ENCODE results near the gene TUBGCP6.
A peak's percentile ranks its signal among the peaks of the same experiment; 100 is the strongest.

The TUBGCP6 gene

DNA sequence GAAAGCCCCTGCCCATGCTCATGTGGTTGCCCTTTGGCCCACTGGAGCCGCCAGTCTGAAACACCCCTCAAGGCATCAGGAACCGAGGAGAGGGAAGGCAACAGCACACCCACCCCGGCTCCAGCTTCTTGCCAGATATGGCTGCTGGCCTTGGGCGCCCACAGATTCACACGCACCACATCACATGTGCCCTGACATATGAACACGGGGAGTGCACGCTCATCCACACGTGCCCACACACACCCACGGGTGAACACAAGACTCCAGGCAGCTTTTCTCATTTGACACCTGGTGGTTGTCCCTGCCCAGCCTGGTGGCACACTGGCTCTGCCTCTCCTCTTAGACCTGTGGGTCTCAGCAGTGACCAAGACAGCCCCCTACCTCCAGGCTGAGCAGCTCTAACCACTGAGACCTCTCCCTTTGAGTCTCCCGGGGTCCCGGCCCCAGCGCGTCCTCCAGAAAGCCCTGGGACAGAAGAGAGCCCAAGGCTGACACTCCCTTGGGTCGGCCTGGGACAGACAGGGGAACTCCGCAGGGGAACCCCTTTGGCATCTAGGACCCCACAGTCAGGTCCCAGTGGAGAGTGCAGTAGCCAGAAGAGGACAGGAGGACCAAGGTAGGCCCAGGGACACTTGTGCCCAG is 19.4 kb upstream of the TUBGCP6 start:
- no peak overlapping the region for H3K4me3 ChIP-seq (replicated peaks; ENCODE audit: low read depth, low read length)
- no peak for DNase-seq (ENCODE audit: extremely low read depth, low read depth)
- TF ChIP-seq CTCF (IDR thresholded peaks at IDR 0.05; ENCODE audit: low read depth, low read length, missing control alignments) = no peak

DNA sequence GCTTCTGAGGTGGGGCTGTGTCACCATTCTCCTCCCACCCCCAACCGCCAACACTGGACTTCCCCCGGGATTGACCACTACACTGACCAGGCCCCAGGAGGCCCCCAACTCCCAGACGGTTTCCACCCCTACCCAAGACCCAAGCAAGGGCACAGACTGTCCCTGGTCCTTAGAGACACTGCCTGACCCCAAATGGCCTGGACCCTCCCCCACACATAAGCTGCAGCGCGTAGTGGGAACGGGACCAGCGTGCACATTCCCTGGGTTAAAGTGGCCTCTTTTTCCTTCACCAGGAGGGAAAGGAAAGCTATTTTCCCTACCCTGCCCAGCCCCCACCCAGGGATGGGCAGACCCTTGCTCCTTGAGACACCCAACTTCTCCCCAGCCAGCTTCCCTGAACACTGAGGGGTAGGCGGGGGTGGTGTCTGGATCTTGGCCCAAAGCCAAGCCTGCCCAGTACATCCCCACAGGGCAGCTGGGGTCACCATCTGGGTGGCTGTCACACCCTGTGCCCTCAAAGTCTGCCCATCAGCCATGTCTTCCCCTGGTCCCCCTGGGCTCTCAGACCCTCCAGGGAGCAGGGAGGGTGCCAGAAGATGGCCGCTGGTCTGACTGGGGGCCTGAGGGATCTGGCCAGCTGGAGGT is 18.3 kb upstream of the TUBGCP6 start:
- no peak overlapping the region for H3K4me3 ChIP-seq (replicated peaks; ENCODE audit: low read depth, low read length)
- TF ChIP-seq CTCF (IDR thresholded peaks at IDR 0.05; ENCODE audit: low read depth, low read length, missing control alignments) = no peak
- no peak for DNase-seq (ENCODE audit: extremely low read depth, low read depth)

GRCh38 chr22:50262460-50262911 is 17.7 kb upstream of the TUBGCP6 start:
- DNase-seq (ENCODE audit: extremely low read depth, low read depth) = no peak
- TF ChIP-seq CTCF (IDR thresholded peaks at IDR 0.05; ENCODE audit: low read depth, low read length, missing control alignments) = no peak
- H3K4me3 ChIP-seq (replicated peaks; ENCODE audit: low read depth, low read length) = no peak overlapping the region

DNA sequence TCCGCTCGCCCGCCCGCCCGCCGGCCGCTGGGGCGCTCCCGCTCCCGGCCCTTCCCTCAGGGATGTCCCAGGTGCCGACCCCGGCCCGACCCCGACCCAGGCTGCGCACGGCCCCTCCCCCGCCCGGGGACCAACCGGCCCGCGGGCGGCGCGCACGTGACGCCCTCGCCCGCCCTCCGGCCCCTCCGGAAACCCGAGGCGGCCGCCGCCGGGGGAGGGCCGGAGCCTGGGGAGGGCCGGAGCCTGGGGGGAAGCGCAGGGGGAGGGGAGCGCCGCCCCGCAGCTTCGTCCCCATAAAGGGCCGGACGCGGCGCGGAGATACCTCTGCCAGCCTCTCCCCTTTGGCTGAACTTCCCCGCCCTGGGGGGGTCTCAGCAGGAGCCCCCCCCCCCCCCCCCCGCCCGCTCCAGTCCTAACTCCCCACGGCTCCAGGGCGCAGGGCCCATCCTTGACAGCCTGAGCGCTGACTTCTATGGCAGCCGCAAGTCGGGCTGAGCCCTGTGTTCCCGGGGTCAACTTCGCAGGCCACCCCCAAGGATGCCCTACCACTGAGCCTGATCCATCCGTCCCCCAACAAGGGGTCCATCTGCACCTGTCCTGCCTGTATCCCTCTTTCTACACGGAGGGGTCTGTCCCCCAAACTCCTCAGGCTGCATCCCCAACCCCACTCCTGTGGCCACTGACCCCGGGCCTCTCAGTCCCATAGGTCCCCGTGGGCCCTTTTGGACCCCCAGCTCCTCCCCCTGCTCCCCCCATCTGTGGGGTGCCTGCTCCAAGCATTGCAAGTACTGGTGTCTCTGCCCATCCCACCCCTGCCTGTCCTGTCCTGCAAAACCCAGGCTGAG is 17.0 kb upstream of the TUBGCP6 start, which contains the start of gene MAPK12:
Gene MAPK12 (minus strand): TSS at position 69 of the 845 bp plus-strand sequence. CDS start 174 bp downstream, outside the sequence.
- DNase-seq (ENCODE audit: extremely low read depth, low read depth) = no peak
- TF ChIP-seq CTCF (IDR thresholded peaks at IDR 0.05; ENCODE audit: low read depth, low read length, missing control alignments) = no peak
- peak within 1 kb of the TSS; percentile 62 for H3K4me3 ChIP-seq (replicated peaks; ENCODE audit: low read depth, low read length)

DNA sequence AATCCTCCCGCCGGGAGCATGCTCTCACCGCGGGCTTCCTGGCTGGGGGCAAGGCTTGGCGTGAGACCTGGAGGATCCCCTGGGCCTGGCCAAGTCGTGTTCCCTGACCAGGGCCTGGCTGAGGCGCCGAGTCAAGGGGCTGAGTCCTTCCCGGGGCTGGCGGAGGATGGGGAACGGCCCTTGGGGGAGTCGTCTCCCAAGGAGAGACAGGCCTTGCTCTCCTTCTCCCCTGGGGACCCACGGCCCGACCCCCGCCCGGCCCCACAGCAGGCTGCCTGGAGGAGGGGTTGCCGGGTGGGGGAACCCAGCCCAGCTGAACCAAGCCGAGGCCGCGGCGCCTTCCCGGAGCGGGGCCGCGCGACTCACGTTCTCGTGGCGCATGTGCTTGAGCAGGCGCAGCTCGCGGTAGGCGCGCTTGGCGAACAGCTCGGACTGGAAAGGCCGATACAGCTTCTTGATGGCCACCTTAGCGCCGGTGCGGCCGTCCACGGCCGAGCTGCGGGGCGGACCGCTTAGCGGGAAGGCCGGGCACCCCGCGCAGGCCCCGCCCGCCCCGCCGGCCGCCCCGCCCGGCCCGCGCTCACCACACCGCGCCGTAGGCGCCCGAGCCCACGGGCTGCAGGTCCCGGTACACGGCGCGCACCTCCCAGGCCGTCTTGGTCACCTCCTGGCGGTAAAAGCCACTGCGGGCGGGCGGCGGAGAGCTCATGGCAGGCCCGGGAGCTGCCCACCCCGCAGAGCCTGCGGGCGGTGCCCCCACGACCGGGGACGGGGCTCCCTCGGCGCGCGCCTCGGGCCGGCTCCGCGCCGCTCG is 16.2 kb upstream of the TUBGCP6 start:
- H3K4me3 ChIP-seq (replicated peaks; ENCODE audit: low read depth, low read length) = peak overlapping the region; percentile 62
- no peak for TF ChIP-seq CTCF (IDR thresholded peaks at IDR 0.05; ENCODE audit: low read depth, low read length, missing control alignments)
- DNase-seq (ENCODE audit: extremely low read depth, low read depth) = no peak

- H3K4me3 ChIP-seq (replicated peaks; ENCODE audit: low read depth, low read length) = peak overlapping the region; percentile 62
- no peak for TF ChIP-seq CTCF (IDR thresholded peaks at IDR 0.05; ENCODE audit: low read depth, low read length, missing control alignments)
- DNase-seq (ENCODE audit: extremely low read depth, low read depth) = no peak
Observed at GRCh38 chr22:50260434-50260800, 15.6 kb upstream of the TUBGCP6 start.

All from HFF-Myc (cell line).